OCI-LY3 (cell line): ENCODE results near the gene GUK1.

Experiments used
- H2AFZ ChIP-seq: fragments of 200-600, 300-600 bp; shearing (Covaris generic); 2 replicates; pipeline ENCODE4 v1.6.0; 2014; ENCODE audit warnings: antibody characterized with exemption, low read depth, low read length
- H3K27ac ChIP-seq: fragments of 200-600, 300-600 bp; sonication (generic); 2 replicates; pipeline ENCODE4 v1.5.1; 2014; ENCODE audit warnings: mild to moderate bottlenecking, low read length, moderate library complexity, mixed read lengths
- H3K27me3 ChIP-seq: fragments of 200-600, 300-600 bp; sonication (generic); 2 replicates; pipeline ENCODE4 v1.6.1; 2014; ENCODE audit warnings: low read depth, low read length, mixed read lengths
- H3K36me3 ChIP-seq: fragments of 200-600, 300-600 bp; sonication (generic); replicated peaks from 2 replicates; pipeline ENCODE3; 2014; ENCODE audit warnings: low read depth, low read length, mixed read lengths
- H3K4me1 ChIP-seq: fragments of 300-600, 200-600 bp; sonication (generic); 2 replicates; pipeline ENCODE4 v1.6.1; 2014; ENCODE audit warnings: low read length, mixed read lengths
- H3K4me2 ChIP-seq: fragments of 200-600, 300-600 bp; sonication (generic); 2 replicates; pipeline ENCODE4 v1.6.1; 2014; ENCODE audit warnings: low read length, mixed read lengths
- H3K4me3 ChIP-seq: fragments of 300-600, 200-600 bp; sonication (generic); 2 replicates; pipeline ENCODE4 v1.5.1; 2014; ENCODE audit warnings: antibody characterized with exemption, mild to moderate bottlenecking, low read length, moderate library complexity
- H3K79me2 ChIP-seq: fragments of 300-600, 200-600 bp; shearing (Covaris generic); 2 replicates; pipeline ENCODE4 v1.6.1; 2014; ENCODE audit warnings: mild to moderate bottlenecking, low read length, mixed read lengths
- H3K9ac ChIP-seq: fragments of 300-600, 200-600 bp; shearing (Covaris generic); 2 replicates; pipeline ENCODE4 v1.6.0; 2014; ENCODE audit warnings: mild to moderate bottlenecking, low read length, moderate library complexity
- H3K9me3 ChIP-seq: fragments of 200-600, 300-600 bp; shearing (Covaris generic); 2 replicates; pipeline ENCODE4 v1.6.1; 2014; ENCODE audit warnings: low read length, mixed read lengths; ENCODE audit not compliant: insufficient read depth
- H4K20me1 ChIP-seq: fragments of 200-600, 300-600 bp; sonication (generic); 2 replicates; pipeline ENCODE4 v1.6.1; 2016; ENCODE audit warnings: low read length, mixed read lengths; ENCODE audit not compliant: insufficient read depth
- EZH2phosphoT487 ChIP-seq: fragments of 200-600 bp; shearing (Covaris generic); IDR thresholded peaks from 2 replicates; pipeline ENCODE4 v1.6.1; 2018; ENCODE audit warnings: antibody characterized with exemption, mixed run types, low read depth
- TF ChIP-seq, protein P1 (sequence below): fragments of 200-600, 300-600 bp; sonication (generic); IDR thresholded peaks from 2 replicates; pipeline ENCODE4 v1.5.1; 2014; ENCODE audit warnings: antibody characterized with exemption, low read length, low read depth

GUK1 gene

DNA sequence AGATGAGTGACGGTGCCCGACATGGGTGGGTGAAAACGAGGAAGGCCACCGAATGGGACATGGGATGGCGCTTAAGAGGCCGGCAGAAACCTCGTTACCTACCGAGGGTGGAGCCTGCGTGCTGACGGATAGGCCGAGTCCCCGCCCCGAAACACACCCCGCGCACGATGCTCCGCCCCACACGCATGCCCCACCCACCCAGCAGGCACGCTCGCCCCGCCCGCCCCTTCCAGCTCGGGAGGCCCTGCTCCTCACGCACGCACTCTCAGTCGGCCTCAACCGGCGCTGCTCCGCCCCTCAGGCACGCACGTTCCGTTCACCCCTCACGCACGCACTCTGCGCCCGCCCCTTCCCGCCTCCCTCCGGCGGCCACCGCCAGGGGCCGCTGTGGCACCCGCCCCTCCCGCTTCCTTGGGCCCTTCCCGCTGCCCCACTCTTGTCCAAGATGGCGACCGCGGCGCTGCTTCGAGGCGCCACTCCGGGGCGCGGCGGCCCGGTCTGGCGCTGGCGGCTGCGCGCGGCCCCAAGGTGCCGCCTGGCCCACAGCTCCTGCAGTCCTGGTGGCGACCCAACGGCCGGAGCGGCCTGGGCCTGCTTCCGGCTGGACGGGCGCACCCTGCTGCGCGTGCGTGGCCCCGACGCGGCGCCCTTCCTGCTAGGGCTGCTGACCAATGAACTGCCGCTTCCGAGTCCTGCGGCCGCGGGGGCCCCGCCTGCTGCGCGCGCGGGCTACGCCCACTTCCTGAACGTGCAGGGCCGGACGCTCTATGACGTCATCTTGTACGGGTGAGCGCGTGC is 25.5 kb downstream of the GUK1 start, which contains the start of gene IBA57:
TSS of gene IBA57 (plus strand) at position 433 of the 798 bp plus-strand sequence. CDS start at position 446, 13 bp downstream.
- peak within 1 kb of the TSS; percentile 85 for H3K4me3 ChIP-seq
- no peak for TF ChIP-seq EZH2phosphoT487
- TF ChIP-seq, protein P1, sequence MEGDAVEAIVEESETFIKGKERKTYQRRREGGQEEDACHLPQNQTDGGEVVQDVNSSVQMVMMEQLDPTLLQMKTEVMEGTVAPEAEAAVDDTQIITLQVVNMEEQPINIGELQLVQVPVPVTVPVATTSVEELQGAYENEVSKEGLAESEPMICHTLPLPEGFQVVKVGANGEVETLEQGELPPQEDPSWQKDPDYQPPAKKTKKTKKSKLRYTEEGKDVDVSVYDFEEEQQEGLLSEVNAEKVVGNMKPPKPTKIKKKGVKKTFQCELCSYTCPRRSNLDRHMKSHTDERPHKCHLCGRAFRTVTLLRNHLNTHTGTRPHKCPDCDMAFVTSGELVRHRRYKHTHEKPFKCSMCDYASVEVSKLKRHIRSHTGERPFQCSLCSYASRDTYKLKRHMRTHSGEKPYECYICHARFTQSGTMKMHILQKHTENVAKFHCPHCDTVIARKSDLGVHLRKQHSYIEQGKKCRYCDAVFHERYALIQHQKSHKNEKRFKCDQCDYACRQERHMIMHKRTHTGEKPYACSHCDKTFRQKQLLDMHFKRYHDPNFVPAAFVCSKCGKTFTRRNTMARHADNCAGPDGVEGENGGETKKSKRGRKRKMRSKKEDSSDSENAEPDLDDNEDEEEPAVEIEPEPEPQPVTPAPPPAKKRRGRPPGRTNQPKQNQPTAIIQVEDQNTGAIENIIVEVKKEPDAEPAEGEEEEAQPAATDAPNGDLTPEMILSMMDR: peak; percentile 70
- H2AFZ ChIP-seq: peak within 1 kb of the TSS; percentile 44; the same call in 1 of the 2 replicates
- peaks cover 10% of the 10 kb centered on the region for H3K4me1 ChIP-seq
- H3K9me3 ChIP-seq: no peaks in the 10 kb centered on the region
- H3K36me3 ChIP-seq: no peaks in the 10 kb centered on the region
- peak within 1 kb of the TSS; percentile 93 for H3K4me2 ChIP-seq
- peaks cover 9% of the 10 kb centered on the region for H3K79me2 ChIP-seq
- H3K9ac ChIP-seq: peak within 1 kb of the TSS; percentile 81
- no peaks in the 10 kb centered on the region for H3K27me3 ChIP-seq
- no peaks in the 10 kb centered on the region for H4K20me1 ChIP-seq
- peak within 1 kb of the TSS; percentile 86 for H3K27ac ChIP-seq

- no peak for TF ChIP-seq EZH2phosphoT487
- TF ChIP-seq, protein P1: peak; percentile 60
- Histone ChIP-seq H2AFZ (no peak overlapping the region), H3K4me1 (peaks cover 10% of the 10 kb centered on the region), H3K9me3 (no peaks in the 10 kb centered on the region), H3K27ac (peak overlapping the region; percentile 18; the same call in 1 of the 2 replicates), H3K36me3 (no peaks in the 10 kb centered on the region), H3K4me3 (peak overlapping the region; percentile 83), H3K9ac (peak overlapping the region; percentile 72), H3K4me2 (peak overlapping the region; percentile 93), H3K79me2 (peaks cover 9% of the 10 kb centered on the region), H3K27me3 (no peaks in the 10 kb centered on the region), H4K20me1 (no peaks in the 10 kb centered on the region)
These were observed 26.3 kb downstream of the GUK1 start for GRCh38 chr1:228166170-228166936.

DNA sequence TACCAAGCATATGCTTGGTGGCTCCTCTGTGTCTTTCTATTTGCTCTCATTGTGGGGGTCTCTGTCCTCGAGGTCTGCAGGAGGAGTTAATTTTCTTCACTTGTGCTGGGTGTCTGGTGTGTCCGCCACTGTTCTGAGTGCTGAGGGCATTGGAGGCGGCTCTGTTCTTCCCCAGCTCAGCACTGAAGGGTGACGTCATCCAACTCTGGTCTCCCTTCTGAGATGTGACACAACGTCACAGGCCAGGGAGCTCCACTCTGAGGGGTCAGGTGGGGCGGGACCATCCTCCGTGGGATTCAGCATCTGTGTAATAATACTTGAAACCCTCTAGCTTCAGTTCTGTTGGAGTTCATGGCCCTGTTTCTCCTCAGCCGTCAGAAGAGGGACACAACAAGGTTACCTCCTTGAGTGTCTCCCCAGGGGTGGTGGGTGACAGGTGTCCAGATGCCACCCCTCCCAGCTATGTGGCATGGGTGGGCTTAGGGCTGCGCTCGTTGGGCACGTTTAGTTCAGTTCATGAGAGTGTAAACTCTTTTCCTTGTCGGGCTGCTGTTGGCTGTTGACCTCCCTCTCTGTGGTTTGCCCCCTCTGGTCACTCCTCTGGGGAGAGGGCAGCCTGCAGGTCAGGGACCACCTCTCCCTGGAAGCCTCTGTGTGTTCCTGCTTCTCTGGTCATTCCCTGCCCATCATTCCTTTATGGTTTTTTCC is 28.6 kb downstream of the GUK1 start:
- Histone ChIP-seq H3K27ac (no peak overlapping the region), H3K9ac (no peak overlapping the region), H4K20me1 (peaks cover 4% of the 10 kb centered on the region), H3K9me3 (no peaks in the 10 kb centered on the region), H3K4me2 (no peak overlapping the region), H2AFZ (no peak overlapping the region), H3K27me3 (no peaks in the 10 kb centered on the region), H3K4me3 (no peak overlapping the region), H3K4me1 (peaks cover 10% of the 10 kb centered on the region), H3K36me3 (no peaks in the 10 kb centered on the region), H3K79me2 (peaks cover 9% of the 10 kb centered on the region)
- no peak for TF ChIP-seq EZH2phosphoT487
- TF ChIP-seq, protein P1: no peak
